Activated naive CD4-positive, alpha-beta T cell treated with anti-CD3 and anti-CD28 coated beads, Interleukin-2, amount 50 U/mL, for 72 hours (primary cell): ENCODE data around the gene PNPLA7. TPM values are rescaled to one million over a fixed set of nuclear protein-coding genes. Genes with fewer than 3 reads are reported as not detected.
A peak's percentile ranks its signal among the peaks of the same experiment; 100 is the strongest.
"Not testable (repeated sequence)": the region's sequence is repeated elsewhere in the genome, so short reads cannot be mapped to it uniquely, and the experiment has no call there.

Experiments
- ATAC-seq, 2 donors: fragments of 150-1000 bp; cut with Tn5 transposase; 2 replicates each; pipeline ENCODE4 v1.10.0; 2021; ENCODE audit warnings: mild to moderate bottlenecking in 2 of 2, moderate library complexity in 2 of 2
- DNase-seq, 2 donors: peaks; one replicate each; pipeline ENCODE4 v3.0.0; 2021 to 2022; ENCODE audit warnings: low spot score in 2 of 2
- H3K27ac Mint-ChIP-seq, 2 donors: one replicate each; pipeline ENCODE4 v1.8.0; 2022; ENCODE audit warnings: mild to moderate bottlenecking in 2 of 2, mixed read lengths in 2 of 2
- H3K36me3 Mint-ChIP-seq, 2 donors: one replicate each; pipeline ENCODE4 v1.8.0; 2022; ENCODE audit warnings: mixed read lengths in 2 of 2
- H3K9me3 Mint-ChIP-seq, 2 donors: one replicate each; pipeline ENCODE4 v1.8.0; 2022; ENCODE audit warnings: mixed read lengths in 2 of 2
- total RNA-seq, 2 donors: library from RNA; stranded (reverse); gene quantifications; one replicate each; pipeline ENCODE4 v1.2.3, GENCODE V29; 2022

Gene PNPLA7
- total RNA-seq, result 1 to 10 TPM; 3.7 to 4.4 TPM

GRCh38 chr9:137550231-137550621, at the start of gene PNPLA7:
PNPLA7 (minus strand) TSS chr9:137550402; CDS start chr9:137550197, 205 bp downstream.
- DNase-seq, result peak in 1 of 2 donors; percentile 48
- peak; percentile 21 for ATAC-seq
- Mint-ChIP-seq H3K9me3 (no peaks in the 10 kb centered on the region), H3K36me3 (peaks cover 0 to 7% of the 10 kb centered on the region in 2 donors), H3K27ac (peak within 1 kb of the TSS in 1 of 2 donors; percentile 68)

- H3K9me3 Mint-ChIP-seq, result no peaks in the 10 kb centered on the region
- DNase-seq (no peak), ATAC-seq (no peak)
- no peaks in the 10 kb centered on the region for H3K36me3 Mint-ChIP-seq
- H3K27ac Mint-ChIP-seq, result no peak overlapping the region
These were observed 48.7 kb upstream of the PNPLA7 start for GRCh38 chr9:137598943-137599342.

GRCh38 chr9:137596577-137596976, 46.4 kb upstream of the PNPLA7 start:
- H3K36me3 Mint-ChIP-seq, DNase-seq, H3K9me3 Mint-ChIP-seq, ATAC-seq, H3K27ac Mint-ChIP-seq: not testable (repeated sequence)

GRCh38 chr9:137593176-137593575, 43.0 kb upstream of the PNPLA7 start:
- Mint-ChIP-seq H3K27ac (no peak overlapping the region), H3K36me3 (peaks cover 5 to 6% of the 10 kb centered on the region in 2 donors), H3K9me3 (no peaks in the 10 kb centered on the region)
- DNase-seq (no peak), ATAC-seq (no peak)

- no peak for ATAC-seq
- Mint-ChIP-seq H3K36me3 (peaks cover 6 to 9% of the 10 kb centered on the region in 2 donors), H3K27ac (no peak overlapping the region), H3K9me3 (no peaks in the 10 kb centered on the region)
- DNase-seq, result no peak
These were observed 42.6 kb upstream of the PNPLA7 start for GRCh38 chr9:137592767-137593166.

GRCh38 chr9:137590469-137591383, 40.5 kb upstream of the PNPLA7 start, which contains the start of gene ZMYND19:
ZMYND19 (minus strand) TSS chr9:137590512; CDS start chr9:137590263, 249 bp downstream.
- H3K27ac Mint-ChIP-seq, result peak within 1 kb of the TSS; percentile 71 to 96
- H3K36me3 Mint-ChIP-seq, result peaks cover 6 to 20% of the 10 kb centered on the region in 2 donors
- no peaks in the 10 kb centered on the region for H3K9me3 Mint-ChIP-seq
- ATAC-seq, result peak; percentile 96 to 98
- peak; percentile 93 to 95 for DNase-seq

- Mint-ChIP-seq H3K36me3 (peaks cover 6 to 20% of the 10 kb centered on the region in 2 donors), H3K9me3 (no peaks in the 10 kb centered on the region), H3K27ac (no peak overlapping the region)
- ATAC-seq, result peak; percentile 31 to 34
- no peak for DNase-seq
These were observed 39.9 kb upstream of the PNPLA7 start for GRCh38 chr9:137590123-137590468.

- Mint-ChIP-seq H3K27ac (peak overlapping the region in 1 of 2 donors; percentile 96), H3K36me3 (peaks cover 6 to 20% of the 10 kb centered on the region in 2 donors), H3K9me3 (no peaks in the 10 kb centered on the region)
- DNase-seq (no peak), ATAC-seq (peak in 1 of 2 donors; percentile 9)
These were observed 39.4 kb upstream of the PNPLA7 start for GRCh38 chr9:137589441-137590122.

- no peak for ATAC-seq
- no peak for DNase-seq
- Mint-ChIP-seq H3K9me3 (no peaks in the 10 kb centered on the region), H3K36me3 (peaks cover 6 to 20% of the 10 kb centered on the region in 2 donors), H3K27ac (no peak overlapping the region)
These were observed 38.7 kb upstream of the PNPLA7 start for GRCh38 chr9:137588891-137589290.

GRCh38 chr9:137588311-137588710, 38.1 kb upstream of the PNPLA7 start:
- Mint-ChIP-seq H3K27ac (peak overlapping the region in 1 of 2 donors; percentile 47), H3K9me3 (no peaks in the 10 kb centered on the region), H3K36me3 (peaks cover 6 to 20% of the 10 kb centered on the region in 2 donors)
- ATAC-seq, result no peak
- DNase-seq, result no peak

- H3K36me3 Mint-ChIP-seq, result peaks cover 6 to 20% of the 10 kb centered on the region in 2 donors
- H3K9me3 Mint-ChIP-seq, result no peaks in the 10 kb centered on the region
These were observed 36.7 kb upstream of the PNPLA7 start for GRCh38 chr9:137586854-137587253.

GRCh38 chr9:137583957-137584356, 33.8 kb upstream of the PNPLA7 start:
- H3K9me3 Mint-ChIP-seq, result no peaks in the 10 kb centered on the region
- no peak overlapping the region for H3K27ac Mint-ChIP-seq
- no peak for DNase-seq
- ATAC-seq, result no peak
- H3K36me3 Mint-ChIP-seq, result peaks cover 0 to 20% of the 10 kb centered on the region in 2 donors

More at GRCh38 chr9:137586854-137587253, 36.7 kb upstream of the PNPLA7 start:
- ATAC-seq, result no peak
- H3K27ac Mint-ChIP-seq, result no peak overlapping the region
- no peak for DNase-seq

GRCh38 chr9:137583347-137583746, 33.1 kb upstream of the PNPLA7 start:
- Mint-ChIP-seq H3K9me3 (no peaks in the 10 kb centered on the region), H3K27ac (peak overlapping the region; percentile 5 to 82), H3K36me3 (peaks cover 0 to 17% of the 10 kb centered on the region in 2 donors)
- ATAC-seq (no peak), DNase-seq (no peak)

- no peak for DNase-seq
- ATAC-seq, result no peak
- Mint-ChIP-seq H3K36me3 (peaks cover 0 to 9% of the 10 kb centered on the region in 2 donors), H3K27ac (no peak overlapping the region), H3K9me3 (no peaks in the 10 kb centered on the region)
These were observed 32.2 kb upstream of the PNPLA7 start for GRCh38 chr9:137582286-137582860.

GRCh38 chr9:137581361-137582285, 31.4 kb upstream of the PNPLA7 start:
- ATAC-seq, result no peak
- Mint-ChIP-seq H3K9me3 (no peaks in the 10 kb centered on the region), H3K36me3 (peaks cover 0 to 5% of the 10 kb centered on the region in 2 donors), H3K27ac (no peak overlapping the region)
- DNase-seq, result no peak

- Mint-ChIP-seq H3K27ac (no peak overlapping the region), H3K9me3 (no peaks in the 10 kb centered on the region), H3K36me3 (peaks cover 0 to 2% of the 10 kb centered on the region in 2 donors)
- ATAC-seq (no peak), DNase-seq (no peak)
These were observed 30.7 kb upstream of the PNPLA7 start for GRCh38 chr9:137580954-137581322.
